IMR-90 (cell line): ENCODE results near the gene CNTN5. TPM values are rescaled to one million over a fixed set of nuclear protein-coding genes. Genes with fewer than 3 reads are reported as not detected.

Source experiments
- ATAC-seq: fragments of 200-7000 bp; cut with Tn5 transposase; 2 replicates; pipeline ENCODE4 v1.9.1; 2020; ENCODE audit warnings: low read depth, mild to moderate bottlenecking, moderate library complexity
- BruUV-seq: library from RNA; stranded (reverse); fragments of 400-500 nt; replicated peaks from 2 replicates; lab custom pipeline; 2021; lab: Mats Ljungman, UMichigan
- CTCF ChIA-PET: fragments of 300-600 bp; formaldehyde crosslinking; extraction: SDS; loops from one replicate; lab custom pipeline; 2021; ENCODE audit warnings: antibody characterized with exemption; lab: Yijun Ruan, JAX
- POLR2A ChIA-PET: fragments of 300-600 bp; sonication (Branson Sonifier 250); formaldehyde crosslinking; loops from one replicate; lab custom pipeline; 2022; ENCODE audit warnings: antibody characterized with exemption; ENCODE audit not compliant: unreplicated experiment; lab: Charles Lee
- DNase-seq: peaks from one replicate; pipeline ENCODE4 v3.0.0; 2013
- H2AFZ ChIP-seq: replicated peaks from 2 replicates; pipeline ENCODE3; 2013; ENCODE audit warnings: low read length, mild to moderate bottlenecking; ENCODE audit not compliant: poor library complexity
- H2AK5ac ChIP-seq: 2 replicates; pipeline ENCODE4 v1.6.1; 2013; ENCODE audit warnings: low read depth, low read length, inconsistent platforms
- H2AK9ac ChIP-seq: replicated peaks from 2 replicates; pipeline ENCODE3; 2013; ENCODE audit warnings: mild to moderate bottlenecking, low read depth, low read length, moderate library complexity; ENCODE audit not compliant: poor library complexity
- H2BK120ac ChIP-seq: 2 replicates; pipeline ENCODE4 v1.6.1; 2013; ENCODE audit warnings: low read depth, low read length, inconsistent platforms
- H2BK15ac ChIP-seq: 3 replicates; pipeline ENCODE4 v1.6.1; 2013; ENCODE audit warnings: low read depth, low read length, inconsistent platforms
- H2BK20ac ChIP-seq: 2 replicates; pipeline ENCODE4 v1.6.1; 2013; ENCODE audit warnings: low read depth, mild to moderate bottlenecking, inconsistent platforms, low read length, moderate library complexity
- H2BK5ac ChIP-seq: 2 replicates; pipeline ENCODE4 v1.6.1; 2013; ENCODE audit warnings: mild to moderate bottlenecking, low read depth, low read length, inconsistent platforms; ENCODE audit not compliant: poor library complexity, severe bottlenecking
- H3K14ac ChIP-seq: replicated peaks from 2 replicates; pipeline ENCODE4 v1.6.1; 2013; ENCODE audit warnings: low read depth, low read length, inconsistent platforms
- H3K18ac ChIP-seq: 2 replicates; pipeline ENCODE4 v1.6.1; 2013; ENCODE audit warnings: low read depth, low read length, control low read depth
- H3K23ac ChIP-seq: 2 replicates; pipeline ENCODE4 v1.6.1; 2013; ENCODE audit warnings: low read depth, low read length, inconsistent platforms
- H3K27ac ChIP-seq: 2 replicates; pipeline ENCODE4 v1.5.1; 2013; ENCODE audit warnings: mild to moderate bottlenecking, control low read depth, low read length; ENCODE audit not compliant: insufficient read depth
- H3K27me3 ChIP-seq: 2 replicates; pipeline ENCODE4 v1.6.1; 2013; ENCODE audit warnings: low read length; ENCODE audit not compliant: control insufficient read depth, insufficient read depth
- H3K36me3 ChIP-seq: 2 replicates; pipeline ENCODE4 v1.6.1; 2013; ENCODE audit warnings: low read length, mixed read lengths; ENCODE audit not compliant: control insufficient read depth, insufficient read depth
- H3K4ac ChIP-seq: 2 replicates; pipeline ENCODE4 v1.6.1; 2013; ENCODE audit warnings: low read depth, low read length, inconsistent platforms
- H3K4me1 ChIP-seq: 2 replicates; pipeline ENCODE4 v1.6.1; 2013; ENCODE audit warnings: low read length, mixed read lengths; ENCODE audit not compliant: control insufficient read depth, insufficient read depth
- H3K4me2 ChIP-seq: 2 replicates; pipeline ENCODE4 v1.6.1; 2013; ENCODE audit warnings: low read depth, mild to moderate bottlenecking, control low read depth, low read length, moderate library complexity
- H3K4me3 ChIP-seq: 2 replicates; pipeline ENCODE4 v1.5.1; 2013; ENCODE audit warnings: low read depth, mild to moderate bottlenecking, control low read depth, low read length, moderate library complexity; ENCODE audit not compliant: insufficient read depth
- H3K56ac ChIP-seq: 2 replicates; pipeline ENCODE4 v1.6.1; 2013; ENCODE audit warnings: low read length, inconsistent platforms; ENCODE audit not compliant: insufficient read depth; ENCODE audit errors: extremely low read depth
- H3K79me1 ChIP-seq, 2 experiments: 2 replicates each; pipeline ENCODE4 v1.6.1; 2013; ENCODE audit warnings: low read length in 2 of 2, inconsistent platforms in 1 of 2, low read depth in 1 of 2
- H3K9ac ChIP-seq: 2 replicates; pipeline ENCODE4 v1.6.1; 2013; ENCODE audit warnings: low read depth, low read length, control low read depth
- H3K9me1 ChIP-seq: 2 replicates; pipeline ENCODE4 v1.6.1; 2013; ENCODE audit warnings: low read length, inconsistent platforms; ENCODE audit not compliant: insufficient read depth
- H3K9me3 ChIP-seq: 2 replicates; pipeline ENCODE4 v1.6.1; 2013; ENCODE audit warnings: low read length; ENCODE audit not compliant: control insufficient read depth, insufficient read depth
- H4K20me1 ChIP-seq: 2 replicates; pipeline ENCODE4 v1.6.1; 2013; ENCODE audit warnings: low read length, inconsistent platforms; ENCODE audit not compliant: insufficient read depth
- H4K5ac ChIP-seq: 2 replicates; pipeline ENCODE4 v1.6.1; 2013; ENCODE audit warnings: mild to moderate bottlenecking, low read depth, low read length, control low read depth
- H4K8ac ChIP-seq, 2 experiments: 2 replicates each; pipeline ENCODE4 v1.6.1; 2013; ENCODE audit warnings: low read depth in 2 of 2, low read length in 2 of 2, control low read depth in 1 of 2, inconsistent platforms in 1 of 2
- H4K91ac ChIP-seq: 2 replicates; pipeline ENCODE4 v1.6.1; 2013; ENCODE audit warnings: low read depth, low read length, inconsistent platforms; ENCODE audit not compliant: insufficient read depth
- BHLHE40 ChIP-seq: fragments of 150-350 bp; IDR thresholded peaks from 2 replicates; pipeline ENCODE4 v1.6.1; 2016; ENCODE audit warnings: mild to moderate bottlenecking, low read depth, low read length
- CEBPB ChIP-seq: IDR thresholded peaks from 2 replicates; pipeline ENCODE4 v1.6.1; 2012; ENCODE audit warnings: low read depth, low read length, improper control_type of control experiment
- CHD1 ChIP-seq: IDR thresholded peaks from 2 replicates; pipeline ENCODE4 v1.6.1; 2012; ENCODE audit warnings: low read depth, low read length, improper control_type of control experiment
- CTCF ChIP-seq: conservative IDR thresholded peaks from 2 replicates; pipeline ENCODE4 v1.5.1; 2012; ENCODE audit warnings: mild to moderate bottlenecking, low read depth, low read length, improper control_type of control experiment
- ELK1 ChIP-seq: fragments of 150-350 bp; IDR thresholded peaks from 2 replicates; pipeline ENCODE4 v1.6.1; 2016; ENCODE audit warnings: low read depth, mild to moderate bottlenecking, low read length, moderate library complexity, borderline replicate concordance
- FOS ChIP-seq: fragments of 150-350 bp; IDR thresholded peaks from 2 replicates; pipeline ENCODE4 v1.6.1; 2016; ENCODE audit warnings: low read depth, low read length
- MAFK ChIP-seq: IDR thresholded peaks from 2 replicates; pipeline ENCODE4 v1.6.1; 2012; ENCODE audit warnings: low read depth, low read length, improper control_type of control experiment
- MAZ ChIP-seq: IDR thresholded peaks from 2 replicates; pipeline ENCODE4 v1.6.1; 2012; ENCODE audit warnings: low read depth, mild to moderate bottlenecking, low read length, improper control_type of control experiment, moderate library complexity, borderline replicate concordance
- MXI1 ChIP-seq: IDR thresholded peaks from 2 replicates; pipeline ENCODE4 v1.6.1; 2012; ENCODE audit warnings: low read depth, mild to moderate bottlenecking, low read length, moderate library complexity, borderline replicate concordance
- NFE2L2 ChIP-seq: fragments of 150-350 bp; IDR thresholded peaks from 2 replicates; pipeline ENCODE4 v1.6.1; 2016; ENCODE audit warnings: low read depth, mild to moderate bottlenecking, low read length
- POLR2A ChIP-seq: IDR thresholded peaks from 2 replicates; pipeline ENCODE4 v1.6.1; 2012; ENCODE audit warnings: mild to moderate bottlenecking, low read depth, low read length
- RAD21 ChIP-seq: IDR thresholded peaks from 2 replicates; pipeline ENCODE4 v1.6.1; 2012; ENCODE audit warnings: low read length, improper control_type of control experiment
- RCOR1 ChIP-seq: IDR thresholded peaks from 2 replicates; pipeline ENCODE4 v1.6.1; 2012; ENCODE audit warnings: mild to moderate bottlenecking, low read length, improper control_type of control experiment; ENCODE audit not compliant: insufficient replicate concordance
- RFX5 ChIP-seq: IDR thresholded peaks from 2 replicates; pipeline ENCODE4 v1.8.0; 2012; ENCODE audit warnings: low read depth, mild to moderate bottlenecking, low read length, moderate library complexity
- SMC3 ChIP-seq: fragments of 150-350 bp; IDR thresholded peaks from 2 replicates; pipeline ENCODE4 v1.6.1; 2016; ENCODE audit warnings: low read depth, mild to moderate bottlenecking, antibody characterized with exemption, low read length, moderate library complexity
- WGBS, 2 experiments: methylation state at CpG; one replicate each; pipeline versions ENCODE4 v1.1.5 to v1.1.7; 2013; ENCODE audit warnings: missing lambda C conversion rate in 2 of 2; ENCODE audit not compliant: insufficient read length in 1 of 2; ENCODE audit errors: extremely low coverage in 2 of 2; 5-methylcytosine and 5-hydroxymethylcytosine counted together
- dilution Hi-C: fragments of 300-500 bp; cut with HindIII; formaldehyde crosslinking; loops from one replicate; pipeline ENCODE4 v1.14.3; 2018; ENCODE audit warnings: low sequenced_read_pairs; ENCODE audit not compliant: unreplicated experiment
- in situ Hi-C: fragments of 300-500 bp; cut with MboI; formaldehyde crosslinking; loops from 3 replicates; pipeline ENCODE4 v1.14.3; 2019; ENCODE audit warnings: low sequenced_read_pairs, inconsistent platforms, mixed read lengths
- intact Hi-C: fragments of 100-400 bp; cut with micrococcal nuclease; formaldehyde crosslinking; loops from 2 replicates; pipeline ENCODE4 v1.10.0; 2022
- polyA plus RNA-seq, 3 experiments: library from polyadenylated mRNA; depleted of rRNA; stranded (reverse); fragments of >200 nt; gene quantifications; 2 replicates each; pipeline ENCODE4 v1.2.3, GENCODE V29; 2012; ENCODE audit warnings: low replicate concordance in 1 of 3
- total RNA-seq: library from RNA; depleted of rRNA; stranded (reverse); fragments of >200 nt; gene quantifications from 2 replicates; pipeline ENCODE4 v1.2.3, GENCODE V29; 2012
- TF ChIP-seq, protein P1 (sequence below): fragments of 150-350 bp; IDR thresholded peaks from 2 replicates; pipeline ENCODE4 v1.6.1; 2017; ENCODE audit warnings: mild to moderate bottlenecking, antibody characterized with exemption, low read length, low read depth

CNTN5 gene
- total and polyA plus RNA-seq, 2 of the 4 experiments (the other 2 are of a cell fraction): not detected

DNA sequence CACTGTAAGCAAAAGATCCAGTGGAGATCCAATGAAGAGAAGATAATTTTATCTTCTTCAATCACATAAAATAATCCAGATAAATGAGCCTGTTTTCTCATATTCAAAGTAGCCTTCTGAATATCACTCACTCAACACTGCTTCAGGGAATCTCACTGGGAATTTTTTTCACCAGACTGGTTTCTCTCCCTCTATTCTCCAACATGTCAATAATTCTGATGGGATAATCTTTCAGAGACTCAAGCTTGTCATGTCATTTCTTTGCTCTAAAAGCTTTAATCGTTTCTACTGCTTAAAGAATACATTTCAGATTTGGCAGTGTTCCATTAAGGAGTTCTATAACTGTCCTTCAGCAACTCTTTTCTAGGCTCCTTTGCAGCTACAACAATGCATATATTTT is 16.3 kb downstream of the CNTN5 start:
- Histone ChIP-seq H3K4ac (no peak overlapping the region), H2AK9ac (no peak overlapping the region), H3K27ac (no peak overlapping the region), H2BK5ac (no peak overlapping the region), H3K36me3 (no peaks in the 10 kb centered on the region), H4K8ac (no peak overlapping the region), H3K9me3 (0 out of 2 replicates have a peak, but pooled peaks cover 2% of the 10 kb centered on the region), H3K23ac (no peak overlapping the region), H4K5ac (no peak overlapping the region), H3K9me1 (no peaks in the 10 kb centered on the region), H3K18ac (no peak overlapping the region), H4K20me1 (no peaks in the 10 kb centered on the region), H3K4me3 (no peak overlapping the region), H2BK20ac (no peak overlapping the region), H3K4me2 (no peak overlapping the region), H2BK120ac (no peak overlapping the region), H3K79me1 (no peaks in the 10 kb centered on the region), H3K4me1 (no peaks in the 10 kb centered on the region), H4K91ac (no peak overlapping the region), H3K56ac (no peak overlapping the region), H2AK5ac (no peak overlapping the region), H2AFZ (no peak overlapping the region), H2BK15ac (no peak overlapping the region), H3K14ac (no peak overlapping the region), H3K27me3 (no peaks in the 10 kb centered on the region), H3K9ac (no peak overlapping the region)
- ATAC-seq (no peak), DNase-seq (no peak)
- no TSS peak for BruUV-seq
- ChIA-PET CTCF (no interaction called here), POLR2A (no interaction called here)
- dilution Hi-C loops: no loop called here
- in situ Hi-C loops: no loop called here
- intact Hi-C loops: no loop called here
- TF ChIP-seq MAFK: no peak
- no peak for TF ChIP-seq FOS
- no peak for TF ChIP-seq RCOR1
- no peak for TF ChIP-seq CEBPB
- TF ChIP-seq RAD21: no peak
- TF ChIP-seq, protein P1, sequence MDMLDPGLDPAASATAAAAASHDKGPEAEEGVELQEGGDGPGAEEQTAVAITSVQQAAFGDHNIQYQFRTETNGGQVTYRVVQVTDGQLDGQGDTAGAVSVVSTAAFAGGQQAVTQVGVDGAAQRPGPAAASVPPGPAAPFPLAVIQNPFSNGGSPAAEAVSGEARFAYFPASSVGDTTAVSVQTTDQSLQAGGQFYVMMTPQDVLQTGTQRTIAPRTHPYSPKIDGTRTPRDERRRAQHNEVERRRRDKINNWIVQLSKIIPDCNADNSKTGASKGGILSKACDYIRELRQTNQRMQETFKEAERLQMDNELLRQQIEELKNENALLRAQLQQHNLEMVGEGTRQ: no peak
- TF ChIP-seq SMC3: no peak
- TF ChIP-seq POLR2A: no peak
- no peak for TF ChIP-seq BHLHE40
- no peak for TF ChIP-seq MAZ
- no peak for TF ChIP-seq CHD1
- TF ChIP-seq NFE2L2: no peak
- TF ChIP-seq ELK1: no peak
- no peak for TF ChIP-seq CTCF
- no peak for TF ChIP-seq RFX5
- no peak for TF ChIP-seq MXI1
- WGBS, 2 experiments: 20% methylated on average over 1 of the region's 1 CpG; no CpG with 5 or more reads in 1 of the 2 experiments
